Osteoblast (primary cell): ENCODE results near the gene ZC3HAV1. TPM values are rescaled to one million over a fixed set of nuclear protein-coding genes. Genes with fewer than 3 reads are reported as not detected.
"Not testable (repeated sequence)": the region's sequence is repeated elsewhere in the genome, so short reads cannot be mapped to it uniquely, and the experiment has no call there.

Experiments
- DNase-seq: peaks from one replicate; pipeline ENCODE4 v3.0.0; 2011; ENCODE audit warnings: low spot score, mixed read lengths; ENCODE audit not compliant: insufficient read length; ENCODE audit errors: missing footprints
- H2AFZ ChIP-seq: 2 replicates; pipeline ENCODE4 v1.6.0; 2011; ENCODE audit warnings: mild to moderate bottlenecking, low read length
- H3K27ac ChIP-seq: 2 replicates; pipeline ENCODE4 v1.5.1; 2011; ENCODE audit warnings: mild to moderate bottlenecking, low read depth, low read length, moderate library complexity
- H3K27me3 ChIP-seq: 2 replicates; pipeline ENCODE4 v1.6.0; 2012; ENCODE audit warnings: mild to moderate bottlenecking, control low read depth, inconsistent platforms, low read length, moderate library complexity; ENCODE audit not compliant: insufficient read depth
- H3K36me3 ChIP-seq: 2 replicates; pipeline ENCODE4 v1.5.1; 2011; ENCODE audit warnings: mild to moderate bottlenecking, low read length, control low read depth, moderate library complexity; ENCODE audit not compliant: insufficient read depth
- H3K4me1 ChIP-seq: 2 replicates; pipeline ENCODE4 v1.5.1; 2011; ENCODE audit warnings: mild to moderate bottlenecking, low read length, control low read depth, moderate library complexity; ENCODE audit not compliant: insufficient read depth
- H3K4me2 ChIP-seq: 2 replicates; pipeline ENCODE4 v1.6.0; 2011; ENCODE audit warnings: mild to moderate bottlenecking, low read length; ENCODE audit not compliant: insufficient read depth
- H3K4me3 ChIP-seq: fragments of 200-600 bp; sonication (generic); 3 replicates; pipeline ENCODE4 v1.5.1; 2012; ENCODE audit warnings: mild to moderate bottlenecking, low read length, inconsistent platforms; ENCODE audit not compliant: insufficient read depth
- H3K79me2 ChIP-seq: 2 replicates; pipeline ENCODE4 v1.6.0; 2012; ENCODE audit warnings: mild to moderate bottlenecking, low read length, control low read depth, inconsistent platforms; ENCODE audit not compliant: insufficient read depth
- H3K9me3 ChIP-seq: 2 replicates; pipeline ENCODE4 v1.5.1; 2011; ENCODE audit warnings: low read depth, low read length, control low read depth
- H4K20me1 ChIP-seq: 2 replicates; pipeline ENCODE4 v1.6.0; 2012; ENCODE audit warnings: mild to moderate bottlenecking, low read length, control low read depth; ENCODE audit not compliant: insufficient read depth
- CTCF ChIP-seq: IDR thresholded peaks from 2 replicates; pipeline ENCODE4 v1.5.1; 2011; ENCODE audit warnings: mild to moderate bottlenecking, low read depth, low read length, moderate library complexity; ENCODE audit errors: extremely low read depth
- total RNA-seq: library from RNA; depleted of rRNA; stranded (reverse); fragments of >200 nt; gene quantifications from 2 replicates; pipeline ENCODE4 v1.2.3, GENCODE V29; 2012

Gene ZC3HAV1
- total RNA-seq, 1 donor = 44.5 TPM

GRCh38 chr7:139105484-139105883 is 4.0 kb downstream of the ZC3HAV1 start:
- Histone ChIP-seq H3K9me3 (no peaks in the 10 kb centered on the region), H3K4me3 (no peak overlapping the region), H3K4me1 (peaks cover 20% of the 10 kb centered on the region), H3K4me2 (no peak overlapping the region), H2AFZ (no peak overlapping the region), H3K27ac (no peak overlapping the region), H3K36me3 (no peaks in the 10 kb centered on the region), H3K27me3 (no peaks in the 10 kb centered on the region), H3K79me2 (peaks cover 71% of the 10 kb centered on the region), H4K20me1 (peaks cover 3% of the 10 kb centered on the region)
- no peak for TF ChIP-seq CTCF
- peak; percentile 11 for DNase-seq

- TF ChIP-seq CTCF = no peak
These were observed 5.4 kb downstream of the ZC3HAV1 start for GRCh38 chr7:139104091-139104450.

GRCh38 chr7:139103057-139103815 is 6.3 kb downstream of the ZC3HAV1 start:
- Histone ChIP-seq H3K36me3 (no peaks in the 10 kb centered on the region), H3K4me3 (no peak overlapping the region), H3K4me2 (no peak overlapping the region), H4K20me1 (peaks cover 5% of the 10 kb centered on the region), H3K27me3 (no peaks in the 10 kb centered on the region), H3K27ac (no peak overlapping the region), H3K9me3 (no peaks in the 10 kb centered on the region), H2AFZ (no peak overlapping the region), H3K79me2 (peaks cover 76% of the 10 kb centered on the region), H3K4me1 (peaks cover 23% of the 10 kb centered on the region)
- DNase-seq = peak; percentile 23
- TF ChIP-seq CTCF = no peak

More at GRCh38 chr7:139104091-139104450, 5.4 kb downstream of the ZC3HAV1 start:
- Histone ChIP-seq H3K9me3 (no peaks in the 10 kb centered on the region), H3K36me3 (no peaks in the 10 kb centered on the region), H3K27me3 (no peaks in the 10 kb centered on the region), H4K20me1 (peaks cover 5% of the 10 kb centered on the region), H3K4me1 (peaks cover 21% of the 10 kb centered on the region), H3K79me2 (peaks cover 80% of the 10 kb centered on the region), H3K27ac (no peak overlapping the region), H2AFZ (no peak overlapping the region), H3K4me2 (no peak overlapping the region), H3K4me3 (no peak overlapping the region)
- DNase-seq = no peak

GRCh38 chr7:139101637-139102158 is 7.8 kb downstream of the ZC3HAV1 start:
- H3K4me3 ChIP-seq, H3K27me3 ChIP-seq, H3K9me3 ChIP-seq, H3K36me3 ChIP-seq, H3K27ac ChIP-seq, H3K4me1 ChIP-seq, DNase-seq, H4K20me1 ChIP-seq, H2AFZ ChIP-seq, H3K4me2 ChIP-seq: not testable (repeated sequence)
- H3K79me2 ChIP-seq = peaks cover 69% of the 10 kb centered on the region
